Cardiac muscle cell (in vitro differentiated cells and primary cell): ENCODE measurements around the gene TMPRSS13. TPM values are rescaled to one million over a fixed set of nuclear protein-coding genes. Genes with fewer than 3 reads are reported as not detected.

ENCODE experiments used
- DNase-seq, 2 donors: peaks; one replicate each; pipeline versions ENCODE4 v3.0.0 to v3.0.0-alpha.2; 2010 to 2017; ENCODE audit warnings: low read depth in 1 of 2, low spot score in 1 of 2
- H3K27ac ChIP-seq: fragments of 200-600 bp; sonication (generic); 2 replicates; pipeline ENCODE4 v1.5.1; 2016
- H3K27me3 ChIP-seq: fragments of 200-600 bp; sonication (generic); 2 replicates; pipeline ENCODE4 v1.6.0; 2016; ENCODE audit warnings: control low read depth
- H3K36me3 ChIP-seq: fragments of 200-600 bp; sonication (generic); 2 replicates; pipeline ENCODE4 v1.5.1; 2016; ENCODE audit warnings: control low read depth
- H3K4me1 ChIP-seq: fragments of 200-600 bp; sonication (generic); 2 replicates; pipeline ENCODE4 v1.8.1; 2017; ENCODE audit warnings: low read depth, mild to moderate bottlenecking, mixed run types
- H3K4me3 ChIP-seq: fragments of 200-600 bp; sonication (generic); 2 replicates; pipeline ENCODE4 v1.5.1; 2016; ENCODE audit warnings: mild to moderate bottlenecking
- H3K9me3 ChIP-seq: fragments of 200-600 bp; sonication (generic); 2 replicates; pipeline ENCODE4 v1.5.1; 2017; ENCODE audit warnings: low read depth, mild to moderate bottlenecking, control low read depth
- polyA plus RNA-seq: library from polyadenylated mRNA; unstranded; fragments of >200 nt; fragmentation: Nextera tagmentation; extraction: Ambion mirVana; gene quantifications from 2 replicates; pipeline ENCODE4 v1.2.1, GENCODE V29; 2016
- total RNA-seq: library from RNA; depleted of rRNA; stranded (reverse); fragments of >200 nt; gene quantifications from 2 replicates; pipeline ENCODE4 v1.2.3, GENCODE V29; 2016
- TF ChIP-seq, protein P1 (sequence below): IDR thresholded peaks from 2 replicates; pipeline ENCODE4 v1.5.1; 2012; ENCODE audit warnings: low read depth, mild to moderate bottlenecking, low read length

TMPRSS13 gene
- total and polyA plus RNA-seq, 2 experiments from 2014 or later, result 0.40 to 0.66 TPM

DNA sequence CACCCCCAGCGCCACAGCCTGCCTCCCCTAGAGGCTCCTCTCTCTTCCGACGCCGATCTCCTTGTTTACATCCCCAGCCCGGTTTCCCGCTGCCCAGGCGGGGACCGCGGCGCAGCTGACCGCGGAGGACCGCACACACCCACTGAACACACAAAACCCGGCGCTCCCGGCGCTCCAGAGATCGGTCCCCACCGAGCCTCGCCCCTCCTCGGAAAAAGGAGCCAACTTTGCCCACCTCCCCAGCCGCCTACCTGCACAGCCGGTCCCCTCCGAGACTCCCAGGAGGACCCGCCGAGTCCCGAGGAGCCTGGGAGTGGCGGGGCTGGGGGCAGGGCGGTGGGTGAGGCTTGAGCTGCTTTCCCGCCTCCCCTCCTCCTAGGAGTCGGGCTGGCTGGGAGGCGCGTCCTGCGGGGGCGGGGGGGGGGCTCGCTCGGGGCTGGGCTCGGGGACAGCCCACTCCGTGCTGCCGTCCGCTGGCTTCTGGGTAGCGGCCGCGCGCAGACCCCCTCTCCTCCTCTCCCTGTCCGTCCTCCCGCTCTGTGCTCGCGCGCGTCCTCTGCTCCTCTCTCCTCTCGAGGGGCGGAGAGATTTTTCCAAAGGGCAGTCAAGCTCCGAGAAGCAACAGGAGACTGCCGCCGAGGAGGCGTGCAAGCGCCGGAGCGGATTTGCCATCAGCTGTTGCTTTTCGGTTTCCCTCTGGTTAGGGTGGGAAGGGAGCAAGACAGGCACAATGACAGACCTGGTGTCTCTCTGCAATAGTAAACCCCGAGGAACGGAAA is 52.7 kb downstream of the TMPRSS13 start, which contains the start of gene FXYD6:
Gene FXYD6 (minus strand): TSS at position 318 of the 779 bp plus-strand sequence. CDS start 33,882 bp downstream, outside the sequence.
- peak within 1 kb of the TSS; percentile 43 for H3K27ac ChIP-seq
- H3K27me3 ChIP-seq, result no peaks in the 10 kb centered on the region
- H3K4me1 ChIP-seq, result peaks cover 15% of the 10 kb centered on the region

DNA sequence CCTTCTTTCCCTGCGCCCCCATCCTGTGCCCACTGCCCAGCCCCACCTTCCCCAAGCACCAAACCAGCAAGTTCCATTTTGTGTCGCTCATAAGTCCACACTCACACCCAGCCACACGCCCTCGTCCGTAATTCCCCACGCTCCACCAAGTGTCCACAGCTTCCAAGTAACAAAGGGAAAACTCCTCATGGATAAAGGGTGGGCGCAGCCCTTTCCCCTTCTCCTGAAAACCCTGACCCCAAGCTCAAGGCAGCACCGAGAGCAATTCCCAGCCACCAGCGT is 53.2 kb downstream of the TMPRSS13 start:
- Histone ChIP-seq H3K27ac (no peak overlapping the region), H3K36me3 (no peaks in the 10 kb centered on the region), H3K4me3 (peak overlapping the region; percentile 81), H3K27me3 (no peaks in the 10 kb centered on the region), H3K9me3 (no peaks in the 10 kb centered on the region), H3K4me1 (peaks cover 15% of the 10 kb centered on the region)
- TF ChIP-seq, protein P1, sequence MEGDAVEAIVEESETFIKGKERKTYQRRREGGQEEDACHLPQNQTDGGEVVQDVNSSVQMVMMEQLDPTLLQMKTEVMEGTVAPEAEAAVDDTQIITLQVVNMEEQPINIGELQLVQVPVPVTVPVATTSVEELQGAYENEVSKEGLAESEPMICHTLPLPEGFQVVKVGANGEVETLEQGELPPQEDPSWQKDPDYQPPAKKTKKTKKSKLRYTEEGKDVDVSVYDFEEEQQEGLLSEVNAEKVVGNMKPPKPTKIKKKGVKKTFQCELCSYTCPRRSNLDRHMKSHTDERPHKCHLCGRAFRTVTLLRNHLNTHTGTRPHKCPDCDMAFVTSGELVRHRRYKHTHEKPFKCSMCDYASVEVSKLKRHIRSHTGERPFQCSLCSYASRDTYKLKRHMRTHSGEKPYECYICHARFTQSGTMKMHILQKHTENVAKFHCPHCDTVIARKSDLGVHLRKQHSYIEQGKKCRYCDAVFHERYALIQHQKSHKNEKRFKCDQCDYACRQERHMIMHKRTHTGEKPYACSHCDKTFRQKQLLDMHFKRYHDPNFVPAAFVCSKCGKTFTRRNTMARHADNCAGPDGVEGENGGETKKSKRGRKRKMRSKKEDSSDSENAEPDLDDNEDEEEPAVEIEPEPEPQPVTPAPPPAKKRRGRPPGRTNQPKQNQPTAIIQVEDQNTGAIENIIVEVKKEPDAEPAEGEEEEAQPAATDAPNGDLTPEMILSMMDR, result no peak
- no peak for DNase-seq

More for the DNA sequence above, 52.7 kb downstream of the TMPRSS13 start, which contains the start of gene FXYD6:
- peak within 1 kb of the TSS; percentile 81 for H3K4me3 ChIP-seq
- no peaks in the 10 kb centered on the region for H3K9me3 ChIP-seq
- peak; percentile 40 to 92 for DNase-seq
- no peaks in the 10 kb centered on the region for H3K36me3 ChIP-seq
- TF ChIP-seq, protein P1, result no peak

DNA sequence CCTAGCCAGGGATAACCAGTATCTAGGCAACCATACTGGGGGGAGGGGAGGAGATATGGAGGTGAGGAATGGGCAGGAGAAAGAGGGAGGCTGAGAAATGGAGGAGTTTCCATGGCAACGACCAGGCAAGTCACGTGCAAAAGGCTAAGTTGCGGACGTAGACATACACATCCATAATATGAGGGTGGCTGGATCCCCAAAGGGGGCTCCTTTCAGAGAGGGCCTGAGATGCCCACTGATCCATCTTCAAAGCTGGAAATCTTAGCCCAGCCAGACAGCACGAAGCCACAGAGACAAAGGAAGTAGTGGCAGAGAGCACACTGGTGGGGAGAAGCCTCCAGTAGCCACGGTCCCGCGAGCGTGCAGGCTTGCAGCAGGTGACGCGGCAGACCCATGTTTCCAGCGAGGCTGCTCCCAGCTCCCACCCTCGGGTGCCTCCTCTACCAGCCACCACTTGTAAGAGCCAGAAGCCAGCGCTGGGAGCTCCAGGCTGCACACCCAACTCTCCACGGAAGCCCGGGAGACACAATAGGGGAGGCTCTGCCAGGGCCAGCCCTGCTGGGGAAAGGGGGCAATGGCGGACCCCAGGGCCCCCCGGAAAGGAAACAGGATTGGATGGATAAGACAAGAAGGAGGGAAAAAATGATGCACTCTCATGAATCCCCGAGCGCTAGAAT is 53.7 kb downstream of the TMPRSS13 start:
- Histone ChIP-seq H3K4me3 (peak overlapping the region; percentile 81), H3K36me3 (no peaks in the 10 kb centered on the region), H3K27ac (no peak overlapping the region), H3K4me1 (peaks cover 18% of the 10 kb centered on the region), H3K9me3 (no peaks in the 10 kb centered on the region), H3K27me3 (no peaks in the 10 kb centered on the region)
- DNase-seq, result peak in 1 of 2 donors; percentile 42
- TF ChIP-seq, protein P1, result no peak

DNA sequence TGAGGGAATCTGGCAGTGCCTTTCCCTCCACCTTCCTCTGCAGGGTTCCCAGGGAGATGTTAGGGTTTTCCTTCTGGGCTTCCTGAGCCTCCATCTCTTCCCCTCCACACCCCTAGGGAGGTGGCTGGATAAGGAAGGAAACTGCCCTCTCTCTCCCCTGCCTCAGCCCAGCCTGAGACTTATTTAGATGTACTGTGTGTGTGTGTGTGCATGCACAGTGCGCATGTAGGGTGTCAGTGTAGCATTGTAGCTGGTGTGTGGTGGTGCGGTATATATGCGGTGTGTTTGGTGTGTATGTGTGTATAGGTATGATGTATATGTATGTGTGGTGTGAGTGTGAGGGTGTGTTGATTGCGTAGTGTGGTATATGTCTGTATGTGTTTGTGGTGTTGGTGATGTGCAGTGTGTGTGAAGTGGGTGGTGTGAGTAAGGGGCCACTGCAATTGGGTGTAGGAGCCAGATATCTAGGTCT is 54.3 kb downstream of the TMPRSS13 start:
- Histone ChIP-seq H3K4me1 (peaks cover 24% of the 10 kb centered on the region), H3K9me3 (no peaks in the 10 kb centered on the region), H3K27ac (no peak overlapping the region), H3K36me3 (no peaks in the 10 kb centered on the region), H3K4me3 (peak overlapping the region; percentile 81), H3K27me3 (no peaks in the 10 kb centered on the region)
- no peak for DNase-seq
- TF ChIP-seq, protein P1, result no peak

DNA sequence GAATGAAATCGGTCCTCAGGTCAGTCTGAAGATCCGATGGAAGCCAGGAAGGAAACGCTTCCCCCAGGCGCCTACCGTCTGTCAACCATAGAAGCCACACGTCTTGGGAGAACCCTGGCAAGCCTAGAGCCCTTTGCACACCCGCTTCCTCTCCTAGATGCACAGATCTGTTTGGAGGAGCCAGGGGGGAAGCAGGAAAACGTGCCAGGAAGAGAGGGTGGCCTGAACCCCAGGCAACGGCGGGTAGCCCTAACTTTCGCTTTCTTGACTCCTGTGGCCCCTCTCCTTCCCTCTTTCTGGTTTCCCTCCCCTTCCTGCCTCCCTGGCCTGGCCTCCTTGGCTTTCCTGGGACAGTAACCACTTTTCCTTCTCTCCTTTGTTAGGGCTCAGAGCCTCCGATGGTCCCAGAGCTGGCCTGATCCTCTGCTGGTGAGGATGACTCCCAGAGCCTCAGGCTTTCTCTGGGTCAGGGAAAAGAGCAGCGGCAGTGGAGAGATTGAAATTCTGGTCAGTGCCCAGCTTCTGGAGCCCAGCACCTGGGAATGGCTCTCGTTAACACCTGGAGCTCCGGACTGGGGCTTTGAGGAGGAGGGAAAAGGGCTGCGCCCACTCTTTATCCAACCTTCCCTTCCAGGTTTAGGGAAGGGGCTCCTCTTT is 54.8 kb downstream of the TMPRSS13 start:
- H3K4me3 ChIP-seq, result peak overlapping the region; percentile 81
- TF ChIP-seq, protein P1, result no peak
- no peaks in the 10 kb centered on the region for H3K9me3 ChIP-seq
- H3K27ac ChIP-seq, result no peak overlapping the region
- no peak for DNase-seq
- no peaks in the 10 kb centered on the region for H3K27me3 ChIP-seq
- H3K4me1 ChIP-seq, result peaks cover 30% of the 10 kb centered on the region
- H3K36me3 ChIP-seq, result no peaks in the 10 kb centered on the region
